ENCODE measurements around the gene CNNM2.

DNA sequence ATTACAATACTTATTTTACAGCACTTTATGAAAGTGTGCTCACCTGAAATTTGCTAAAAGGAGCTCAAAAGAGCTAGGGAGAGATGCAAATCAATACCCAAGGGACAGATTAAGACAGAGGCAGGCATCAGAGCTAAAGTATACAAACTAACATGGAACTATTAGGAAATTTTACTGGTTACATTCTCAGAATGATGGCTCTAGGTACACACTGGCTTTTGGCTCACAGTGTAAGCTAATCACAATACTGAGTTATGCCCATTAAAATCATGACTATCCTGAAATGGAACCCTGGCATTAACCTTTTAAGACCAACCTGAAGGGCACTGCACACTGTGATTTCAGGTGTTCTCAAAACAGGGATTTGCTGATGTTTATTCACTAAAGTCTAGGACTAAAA is 176.9 kb downstream of the CNNM2 start:
- TF ChIP-seq EZH2phosphoT487 (IDR thresholded peaks at IDR 0.05; ENCODE audit: borderline replicate concordance, low read length) (no peak), EZH2 (IDR thresholded peaks at IDR 0.05; ENCODE audit: low read length, unreplicated experiment) (no peak)
- TF ChIP-seq, protein P1, sequence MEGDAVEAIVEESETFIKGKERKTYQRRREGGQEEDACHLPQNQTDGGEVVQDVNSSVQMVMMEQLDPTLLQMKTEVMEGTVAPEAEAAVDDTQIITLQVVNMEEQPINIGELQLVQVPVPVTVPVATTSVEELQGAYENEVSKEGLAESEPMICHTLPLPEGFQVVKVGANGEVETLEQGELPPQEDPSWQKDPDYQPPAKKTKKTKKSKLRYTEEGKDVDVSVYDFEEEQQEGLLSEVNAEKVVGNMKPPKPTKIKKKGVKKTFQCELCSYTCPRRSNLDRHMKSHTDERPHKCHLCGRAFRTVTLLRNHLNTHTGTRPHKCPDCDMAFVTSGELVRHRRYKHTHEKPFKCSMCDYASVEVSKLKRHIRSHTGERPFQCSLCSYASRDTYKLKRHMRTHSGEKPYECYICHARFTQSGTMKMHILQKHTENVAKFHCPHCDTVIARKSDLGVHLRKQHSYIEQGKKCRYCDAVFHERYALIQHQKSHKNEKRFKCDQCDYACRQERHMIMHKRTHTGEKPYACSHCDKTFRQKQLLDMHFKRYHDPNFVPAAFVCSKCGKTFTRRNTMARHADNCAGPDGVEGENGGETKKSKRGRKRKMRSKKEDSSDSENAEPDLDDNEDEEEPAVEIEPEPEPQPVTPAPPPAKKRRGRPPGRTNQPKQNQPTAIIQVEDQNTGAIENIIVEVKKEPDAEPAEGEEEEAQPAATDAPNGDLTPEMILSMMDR (conservative IDR thresholded peaks at IDR 0.05; ENCODE audit: low read depth, low read length): no peak
